Suprapubic skin (tissue), 4 donors: ENCODE data around the gene SORCS3. TPM values are rescaled to one million over a fixed set of nuclear protein-coding genes. Genes with fewer than 3 reads are reported as not detected.

Source experiments
- DNase-seq, 2 donors: peaks; one replicate each; pipeline ENCODE4 v3.0.0-alpha.2; 2019; ENCODE audit warnings: low spot score in 2 of 2
- H3K27ac ChIP-seq: fragments of 200-600 bp; sonication (generic); one replicate; pipeline ENCODE4 v1.5.1; 2019
- H3K27me3 ChIP-seq: fragments of 200-600 bp; sonication (generic); one replicate; pipeline ENCODE4 v1.5.1; 2019
- H3K36me3 ChIP-seq: fragments of 200-600 bp; sonication (generic); one replicate; pipeline ENCODE4 v1.5.1; 2019
- H3K4me1 ChIP-seq: fragments of 200-600 bp; sonication (generic); one replicate; pipeline ENCODE4 v1.5.1; 2019
- H3K4me3 ChIP-seq: fragments of 200-600 bp; sonication (generic); one replicate; pipeline ENCODE4 v1.5.1; 2019; ENCODE audit warnings: mild to moderate bottlenecking
- H3K9me3 ChIP-seq: fragments of 200-600 bp; sonication (generic); one replicate; pipeline ENCODE4 v1.5.1; 2019
- CTCF ChIP-seq, 2 donors: fragments of 200-600 bp in 1 of 2; fragments of 450-650 bp in 1 of 2; sonication (generic) in 1 of 2; IDR thresholded peaks; one replicate each; pipeline ENCODE4 v1.5.1; 2016 to 2019; ENCODE audit warnings: antibody characterized with exemption in 2 of 2, mild to moderate bottlenecking in 1 of 2, moderate library complexity in 1 of 2
- EP300 ChIP-seq: sonication (generic); formaldehyde crosslinking; IDR thresholded peaks from one replicate; pipeline ENCODE4 v1.6.1; 2017; ENCODE audit warnings: antibody characterized with exemption
- POLR2A ChIP-seq, 2 donors: fragments of 450-650 bp; IDR thresholded peaks; one replicate each; pipeline ENCODE4 v1.6.1; 2017; ENCODE audit warnings: antibody characterized with exemption in 2 of 2, mild to moderate bottlenecking in 2 of 2, moderate library complexity in 2 of 2
- POLR2AphosphoS5 ChIP-seq, 3 donors: sonication (generic); formaldehyde crosslinking; IDR thresholded peaks; one replicate each; pipeline ENCODE4 v1.6.1; 2017; ENCODE audit warnings: antibody characterized with exemption in 3 of 3
- WGBS: methylation state at CpG from one replicate; pipeline ENCODE4 v1.1.5; 2018; 5-methylcytosine and 5-hydroxymethylcytosine counted together
- total RNA-seq, 4 donors: library from RNA; depleted of rRNA; stranded (reverse); fragments of >200 nt; gene quantifications; one replicate each; pipeline ENCODE4 v1.1.0, GENCODE V29; 2016

Gene SORCS3
- total RNA-seq, 4 donors from 2014 or later = 0.16 to 0.19 (median 0.18) TPM

- no peaks in the 10 kb centered on the region for H3K9me3 ChIP-seq
- 1% methylated on average over 54 of the region's 82 CpGs for WGBS
- peaks cover 92% of the 10 kb centered on the region for H3K27me3 ChIP-seq
- no peak overlapping the region for H3K27ac ChIP-seq
- no peaks in the 10 kb centered on the region for H3K36me3 ChIP-seq
- TF ChIP-seq POLR2A (IDR thresholded peaks at IDR 0.05) = no peak
- TF ChIP-seq CTCF (IDR thresholded peaks at IDR 0.05) = no peak
- TF ChIP-seq POLR2AphosphoS5 (IDR thresholded peaks at IDR 0.05) = no peak
- no peak for TF ChIP-seq EP300
- DNase-seq = no peak
- peak overlapping the region; percentile 39 for H3K4me3 ChIP-seq
- H3K4me1 ChIP-seq = peaks cover 39% of the 10 kb centered on the region
Measured at GRCh38 chr10:104640339-104641186, 527 bp upstream of the SORCS3 start.

GRCh38 chr10:104641937-104642657, 1.0 kb downstream of the SORCS3 start:
- Histone ChIP-seq H3K27me3 (peaks cover 87% of the 10 kb centered on the region), H3K4me1 (peaks cover 39% of the 10 kb centered on the region), H3K9me3 (no peaks in the 10 kb centered on the region), H3K36me3 (no peaks in the 10 kb centered on the region), H3K27ac (no peak overlapping the region), H3K4me3 (peak overlapping the region; percentile 39)
- WGBS = 8% methylated on average over 9 of the region's 47 CpGs
- TF ChIP-seq EP300 = no peak
- no peak for TF ChIP-seq POLR2AphosphoS5 (IDR thresholded peaks at IDR 0.05)
- no peak for TF ChIP-seq POLR2A (IDR thresholded peaks at IDR 0.05)
- TF ChIP-seq CTCF (IDR thresholded peaks at IDR 0.05) = no peak
- DNase-seq = no peak

GRCh38 chr10:104642658-104643302, 1.7 kb downstream of the SORCS3 start:
- peaks cover 39% of the 10 kb centered on the region for H3K4me1 ChIP-seq
- WGBS = 5% methylated on average over 42 of the region's 43 CpGs
- peaks cover 84% of the 10 kb centered on the region for H3K27me3 ChIP-seq
- no peak for DNase-seq
- no peaks in the 10 kb centered on the region for H3K36me3 ChIP-seq
- no peaks in the 10 kb centered on the region for H3K9me3 ChIP-seq
- peak overlapping the region; percentile 39 for H3K4me3 ChIP-seq
- TF ChIP-seq CTCF (IDR thresholded peaks at IDR 0.05) = no peak
- no peak for TF ChIP-seq POLR2A (IDR thresholded peaks at IDR 0.05)
- TF ChIP-seq POLR2AphosphoS5 (IDR thresholded peaks at IDR 0.05) = no peak
- no peak for TF ChIP-seq EP300
- no peak overlapping the region for H3K27ac ChIP-seq

- Histone ChIP-seq H3K9me3 (no peaks in the 10 kb centered on the region), H3K4me3 (no peak overlapping the region), H3K27ac (no peak overlapping the region), H3K27me3 (peaks cover 79% of the 10 kb centered on the region), H3K4me1 (peaks cover 39% of the 10 kb centered on the region), H3K36me3 (no peaks in the 10 kb centered on the region)
- WGBS = 89% methylated on average over 11 of the region's 11 CpGs
- no peak for TF ChIP-seq POLR2AphosphoS5 (IDR thresholded peaks at IDR 0.05)
- no peak for TF ChIP-seq EP300
- TF ChIP-seq CTCF (IDR thresholded peaks at IDR 0.05) = no peak
- TF ChIP-seq POLR2A (IDR thresholded peaks at IDR 0.05) = no peak
- DNase-seq = no peak
Measured at GRCh38 chr10:104643303-104643663, 2.2 kb downstream of the SORCS3 start.

- no peak for DNase-seq
- H3K9me3 ChIP-seq = no peaks in the 10 kb centered on the region
- H3K36me3 ChIP-seq = no peaks in the 10 kb centered on the region
- H3K4me3 ChIP-seq = no peak overlapping the region
- 58% methylated on average over 1 of the region's 1 CpG for WGBS
- H3K4me1 ChIP-seq = peaks cover 17% of the 10 kb centered on the region
- H3K27me3 ChIP-seq = peaks cover 51% of the 10 kb centered on the region
- H3K27ac ChIP-seq = no peak overlapping the region
- TF ChIP-seq POLR2A (IDR thresholded peaks at IDR 0.05) = no peak
- no peak for TF ChIP-seq POLR2AphosphoS5 (IDR thresholded peaks at IDR 0.05)
- no peak for TF ChIP-seq EP300
- no peak for TF ChIP-seq CTCF (IDR thresholded peaks at IDR 0.05)
Measured at GRCh38 chr10:104646146-104646545, 5.1 kb downstream of the SORCS3 start.
